ENCODE data around the gene PWP1.

PWP1 gene

GRCh38 chr12:107736914-107737313 lies 51.3 kb downstream of the PWP1 start:
- no peak for DNase-seq

GRCh38 chr12:107748472-107748871 lies 62.9 kb downstream of the PWP1 start:
- peak; percentile 80 for DNase-seq

GRCh38 chr12:107749083-107749482 lies 63.5 kb downstream of the PWP1 start:
- DNase-seq = peak; percentile 60

- peak; percentile 82 for DNase-seq
Observed at GRCh38 chr12:107759410-107759809, 73.8 kb downstream of the PWP1 start.

GRCh38 chr12:107760207-107760808 lies 74.7 kb downstream of the PWP1 start:
- peak; percentile 5 for DNase-seq

GRCh38 chr12:107760809-107761501 lies 75.4 kb downstream of the PWP1 start, which contains the start of gene PRDM4:
Gene PRDM4, minus strand, starts transcription at chr12:107761137. Its CDS starts 622 bp downstream, at chr12:107760515.
- peak; percentile 96 for DNase-seq

GRCh38 chr12:107761502-107761904 lies 75.9 kb downstream of the PWP1 start:
- peak; percentile 4 for DNase-seq
